Adrenal gland (tissue), 5 donors: ENCODE data around the gene GNB5.

ENCODE experiments used
- CTCF ChIP-seq, 6 experiments: fragments of 450-650 bp in 4 of 6; fragments of 200-600 bp in 2 of 6; sonication (generic) in 1 of 6; IDR thresholded peaks; 1 replicate in 5 of 6; 2 replicates in 1 of 6; pipeline versions ENCODE4 v1.5.1 to v1.8.0; 2016 to 2021; ENCODE audit warnings: antibody characterized with exemption in 6 of 6, mild to moderate bottlenecking in 2 of 6, moderate library complexity in 1 of 6
- POLR2A ChIP-seq, 2 donors: fragments of 450-650 bp; IDR thresholded peaks; one replicate each; pipeline ENCODE4 v1.6.1; 2017; ENCODE audit warnings: antibody characterized with exemption in 2 of 2, mild to moderate bottlenecking in 2 of 2, moderate library complexity in 1 of 2
- donor health status: DM: no; HTN: no; CAD: no.

- no peak for TF ChIP-seq CTCF (IDR thresholded peaks at IDR 0.05)
- no peak for TF ChIP-seq POLR2A (IDR thresholded peaks at IDR 0.05)
Measured at GRCh38 chr15:52137432-52138357, 53.5 kb downstream of the GNB5 start.
